TTC549 (cell line): ENCODE results near the gene PPP4R3A.
"Not testable (repeated sequence)": the region's sequence is repeated elsewhere in the genome, so short reads cannot be mapped to it uniquely, and the experiment has no call there.

Experiments used
- FAIRE-seq: peaks from 2 replicates; lab custom pipeline; 2012; peaks lifted over from hg19 to GRCh38; lab: Jason Lieb, UNC

The PPP4R3A gene

GRCh38 chr14:91503000-91503504 lies 7.1 kb downstream of the PPP4R3A start:
- no peak for FAIRE-seq

- no peak for FAIRE-seq
Observed at GRCh38 chr14:91501951-91502930, 7.9 kb downstream of the PPP4R3A start.

GRCh38 chr14:91501348-91501747 lies 8.8 kb downstream of the PPP4R3A start:
- FAIRE-seq = no peak

GRCh38 chr14:91496790-91497189 lies 13.3 kb downstream of the PPP4R3A start:
- FAIRE-seq = no peak

- not testable (repeated sequence) for FAIRE-seq
Observed at GRCh38 chr14:91494392-91495065, 15.6 kb downstream of the PPP4R3A start.

- FAIRE-seq = no peak
Observed at GRCh38 chr14:91493169-91493568, 16.9 kb downstream of the PPP4R3A start.

- FAIRE-seq = no peak
Observed at GRCh38 chr14:91484744-91485143, 25.4 kb downstream of the PPP4R3A start.

- no peak for FAIRE-seq
Observed at GRCh38 chr14:91484186-91484585, 25.9 kb downstream of the PPP4R3A start.

GRCh38 chr14:91482263-91483013 lies 27.7 kb downstream of the PPP4R3A start:
- no peak for FAIRE-seq

GRCh38 chr14:91477388-91477787 lies 32.7 kb downstream of the PPP4R3A start:
- FAIRE-seq = no peak

- FAIRE-seq = no peak
Observed at GRCh38 chr14:91473046-91473445, 37.1 kb downstream of the PPP4R3A start.

- no peak for FAIRE-seq
Observed at GRCh38 chr14:91470216-91470615, 39.9 kb downstream of the PPP4R3A start.

GRCh38 chr14:91466192-91466591 lies 43.9 kb downstream of the PPP4R3A start:
- no peak for FAIRE-seq

GRCh38 chr14:91464615-91465205 lies 45.4 kb downstream of the PPP4R3A start:
- FAIRE-seq = no peak

- no peak for FAIRE-seq
Observed at GRCh38 chr14:91458612-91459011, 51.5 kb downstream of the PPP4R3A start.

- no peak for FAIRE-seq
Observed at GRCh38 chr14:91456283-91456682, 53.8 kb downstream of the PPP4R3A start.

- no peak for FAIRE-seq
Observed at GRCh38 chr14:91454580-91454979, 55.5 kb downstream of the PPP4R3A start.

GRCh38 chr14:91454155-91454554 lies 56.0 kb downstream of the PPP4R3A start:
- no peak for FAIRE-seq

- FAIRE-seq = no peak
Observed at GRCh38 chr14:91453744-91454143, 56.4 kb downstream of the PPP4R3A start.

- no peak for FAIRE-seq
Observed at GRCh38 chr14:91444335-91445020, 65.6 kb downstream of the PPP4R3A start.

GRCh38 chr14:91439345-91439744 lies 70.8 kb downstream of the PPP4R3A start:
- FAIRE-seq = no peak
